ENCODE measurements around the gene MAN1C1.

- TF ChIP-seq CTCF (IDR thresholded peaks at IDR 0.05) (no peak), POLR2AphosphoS5 (IDR thresholded peaks at IDR 0.05) (no peak), POLR2A (IDR thresholded peaks at IDR 0.05) (no peak), EP300 (IDR thresholded peaks at IDR 0.05) (no peak)
Measured at GRCh38 chr1:25634066-25634465, 17.5 kb downstream of the MAN1C1 start.

Measured in sigmoid colon (tissue), 4 donors.